SK-MEL-5 (cell line): ENCODE results near the gene HUWE1. TPM values are rescaled to one million over a fixed set of nuclear protein-coding genes. Genes with fewer than 3 reads are reported as not detected.
"Not testable (repeated sequence)": the region's sequence is repeated elsewhere in the genome, so short reads cannot be mapped to it uniquely, and the experiment has no call there.

ENCODE experiments used
- DNase-seq: peaks from one replicate; pipeline ENCODE4 v3.0.0-alpha.2; 2016; ENCODE audit warnings: low read depth, low spot score
- in situ Hi-C: cut with HindIII; loops from 2 replicates; pipeline ENCODE4 v1.10.0; 2016; ENCODE audit warnings: low sequenced_read_pairs, high pct_unique_total_duplicates, low pct_unique_long_range_greater_than_20kb
- polyA plus RNA-seq, 2 experiments: library from polyadenylated mRNA; depleted of rRNA; stranded (reverse); fragments of >200 nt; gene quantifications; 2 replicates each; pipeline ENCODE4 v1.2.3, GENCODE V29; 2015
- total RNA-seq: library from RNA; depleted of rRNA; stranded (reverse); fragments of >200 nt; shearing (Covaris generic); gene quantifications from 2 replicates; pipeline ENCODE4 v1.2.3, GENCODE V29; 2014; rRNA removed

The HUWE1 gene, protein sequence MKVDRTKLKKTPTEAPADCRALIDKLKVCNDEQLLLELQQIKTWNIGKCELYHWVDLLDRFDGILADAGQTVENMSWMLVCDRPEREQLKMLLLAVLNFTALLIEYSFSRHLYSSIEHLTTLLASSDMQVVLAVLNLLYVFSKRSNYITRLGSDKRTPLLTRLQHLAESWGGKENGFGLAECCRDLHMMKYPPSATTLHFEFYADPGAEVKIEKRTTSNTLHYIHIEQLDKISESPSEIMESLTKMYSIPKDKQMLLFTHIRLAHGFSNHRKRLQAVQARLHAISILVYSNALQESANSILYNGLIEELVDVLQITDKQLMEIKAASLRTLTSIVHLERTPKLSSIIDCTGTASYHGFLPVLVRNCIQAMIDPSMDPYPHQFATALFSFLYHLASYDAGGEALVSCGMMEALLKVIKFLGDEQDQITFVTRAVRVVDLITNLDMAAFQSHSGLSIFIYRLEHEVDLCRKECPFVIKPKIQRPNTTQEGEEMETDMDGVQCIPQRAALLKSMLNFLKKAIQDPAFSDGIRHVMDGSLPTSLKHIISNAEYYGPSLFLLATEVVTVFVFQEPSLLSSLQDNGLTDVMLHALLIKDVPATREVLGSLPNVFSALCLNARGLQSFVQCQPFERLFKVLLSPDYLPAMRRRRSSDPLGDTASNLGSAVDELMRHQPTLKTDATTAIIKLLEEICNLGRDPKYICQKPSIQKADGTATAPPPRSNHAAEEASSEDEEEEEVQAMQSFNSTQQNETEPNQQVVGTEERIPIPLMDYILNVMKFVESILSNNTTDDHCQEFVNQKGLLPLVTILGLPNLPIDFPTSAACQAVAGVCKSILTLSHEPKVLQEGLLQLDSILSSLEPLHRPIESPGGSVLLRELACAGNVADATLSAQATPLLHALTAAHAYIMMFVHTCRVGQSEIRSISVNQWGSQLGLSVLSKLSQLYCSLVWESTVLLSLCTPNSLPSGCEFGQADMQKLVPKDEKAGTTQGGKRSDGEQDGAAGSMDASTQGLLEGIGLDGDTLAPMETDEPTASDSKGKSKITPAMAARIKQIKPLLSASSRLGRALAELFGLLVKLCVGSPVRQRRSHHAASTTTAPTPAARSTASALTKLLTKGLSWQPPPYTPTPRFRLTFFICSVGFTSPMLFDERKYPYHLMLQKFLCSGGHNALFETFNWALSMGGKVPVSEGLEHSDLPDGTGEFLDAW (N-terminal part only)
- total RNA-seq = 46.1 and 60.9 TPM in 2 replicates
- polyA plus RNA-seq (2015; cell fraction: cytosol; rRNA removed) = 67.5 and 95.3 TPM in 2 replicates
- 153 and 163 TPM in 2 replicates for polyA plus RNA-seq (2015; cell fraction: nucleus; rRNA removed)

DNA sequence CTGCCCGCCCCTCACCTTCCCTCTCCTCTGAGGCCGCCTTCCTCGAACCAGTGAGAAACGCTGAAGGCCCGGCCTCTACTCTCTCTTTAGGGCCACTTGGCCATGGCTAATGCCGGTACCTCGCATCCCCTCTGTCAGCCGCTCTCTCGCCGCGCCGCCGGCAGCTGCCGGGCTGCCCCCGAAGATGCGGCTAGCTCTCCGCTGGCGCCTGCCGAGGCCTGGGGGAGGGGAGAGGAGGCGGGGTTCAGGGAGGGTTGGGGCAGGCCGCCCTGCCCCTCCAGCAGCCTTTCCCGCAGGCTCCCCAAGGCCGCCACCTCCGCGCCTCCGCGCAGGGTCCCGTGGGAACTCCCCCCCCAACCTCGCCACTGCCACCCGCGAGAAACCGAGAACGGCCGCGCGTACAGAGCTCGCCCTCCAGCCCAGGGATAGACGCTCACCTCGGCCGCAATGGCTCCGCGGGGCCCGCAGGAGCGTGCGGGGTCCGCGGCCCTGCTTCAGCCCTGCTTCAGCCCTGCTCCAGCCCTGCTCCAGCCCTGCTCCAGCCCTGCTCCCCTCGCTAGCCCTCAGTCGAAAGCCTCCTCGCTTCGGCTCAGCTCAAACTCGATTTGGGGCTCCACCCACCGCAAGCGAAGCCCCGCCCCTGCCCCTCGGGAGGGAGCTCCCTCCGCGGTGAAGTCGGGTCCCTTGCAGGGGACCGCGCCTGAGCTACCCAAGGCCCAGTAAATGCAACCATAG is at the start of gene HUWE1:
Gene HUWE1, minus strand, starts transcription at position 569 of the 735 bp plus-strand sequence. CDS start 32,612 bp downstream, outside the sequence.
- DNase-seq = peak; percentile 73
- in situ Hi-C loops = no loop called here

DNA sequence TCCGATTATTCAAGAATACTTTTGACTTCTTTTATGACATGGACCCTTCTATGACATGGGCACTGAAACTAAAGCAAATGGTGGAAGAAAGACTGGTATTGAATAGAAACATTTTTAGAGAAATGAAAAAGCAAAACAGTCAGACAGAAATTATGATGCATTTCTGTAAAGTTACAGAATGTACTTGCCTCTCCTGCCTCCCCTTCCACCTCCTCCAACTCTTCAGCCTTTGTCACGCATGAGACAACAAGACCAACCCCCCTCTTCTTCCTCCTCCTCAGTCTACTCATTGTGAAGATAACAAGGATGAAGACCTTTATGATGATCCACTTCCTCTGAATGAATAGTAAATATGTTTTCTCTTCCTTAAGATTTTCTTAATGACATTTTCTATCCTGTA is 46.3 kb upstream of the HUWE1 start:
- no peak for DNase-seq
- in situ Hi-C loops = no loop called here

DNA sequence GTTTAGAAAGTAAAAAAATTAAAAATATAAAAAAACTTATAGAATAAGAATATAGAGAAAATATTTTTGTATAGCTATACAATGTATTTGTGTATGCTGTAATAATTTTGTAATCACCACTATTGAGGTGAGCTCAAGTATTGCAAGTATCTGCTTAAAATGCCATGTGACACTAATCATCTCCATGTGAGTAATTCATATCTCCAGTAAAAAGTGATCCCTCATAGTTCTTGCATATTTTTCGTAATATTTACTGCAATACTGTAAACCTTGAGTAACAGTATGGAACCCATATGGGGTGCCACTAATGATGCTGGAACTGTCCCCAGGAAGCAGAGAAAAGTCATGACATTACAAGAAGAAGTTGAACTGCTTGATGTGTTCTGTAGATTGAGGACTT is 43.2 kb upstream of the HUWE1 start:
- in situ Hi-C loops = no loop called here
- DNase-seq = no peak

DNA sequence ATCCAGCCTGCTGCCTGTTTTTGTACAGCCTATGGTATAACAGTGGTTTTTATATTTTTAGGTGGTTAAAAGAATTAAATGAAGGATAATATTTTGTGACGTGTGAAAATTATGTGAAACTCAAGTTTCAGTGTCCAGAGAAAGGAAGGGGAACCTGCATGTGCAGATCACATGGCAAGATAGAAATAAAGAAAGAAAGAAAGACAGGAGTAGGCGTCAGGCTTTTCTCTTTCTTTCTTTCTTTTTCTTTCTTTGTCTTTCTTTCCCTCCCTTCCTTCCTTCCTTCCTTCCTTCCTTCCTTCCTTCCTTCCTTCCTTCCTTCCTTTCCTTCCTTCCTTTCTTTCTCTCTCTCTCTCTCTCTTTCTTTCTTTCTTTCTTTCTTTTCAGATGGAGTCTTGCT is 42.0 kb upstream of the HUWE1 start:
- no peak for DNase-seq
- in situ Hi-C loops = no loop called here

DNA sequence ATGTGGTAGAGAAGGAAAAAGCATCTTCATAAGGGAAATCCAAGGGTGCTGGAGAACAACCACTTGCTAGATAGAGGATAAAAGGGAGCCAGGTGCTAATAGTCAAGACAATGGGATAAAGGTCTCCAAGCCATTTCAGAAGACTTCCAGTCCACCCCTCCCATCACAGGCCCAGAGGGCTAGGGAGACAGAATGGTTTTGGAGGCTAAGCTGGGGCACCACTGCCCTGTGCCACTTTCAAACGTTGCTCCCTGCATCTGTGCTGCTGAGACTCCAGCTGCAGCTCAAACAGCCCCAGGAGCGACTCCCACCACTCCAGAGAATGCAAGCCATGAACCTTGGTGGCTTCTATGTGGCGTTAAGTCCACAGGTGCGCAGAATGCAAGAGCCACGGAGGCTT is 38.4 kb upstream of the HUWE1 start:
- no peak for DNase-seq
- in situ Hi-C loops = no loop called here

DNA sequence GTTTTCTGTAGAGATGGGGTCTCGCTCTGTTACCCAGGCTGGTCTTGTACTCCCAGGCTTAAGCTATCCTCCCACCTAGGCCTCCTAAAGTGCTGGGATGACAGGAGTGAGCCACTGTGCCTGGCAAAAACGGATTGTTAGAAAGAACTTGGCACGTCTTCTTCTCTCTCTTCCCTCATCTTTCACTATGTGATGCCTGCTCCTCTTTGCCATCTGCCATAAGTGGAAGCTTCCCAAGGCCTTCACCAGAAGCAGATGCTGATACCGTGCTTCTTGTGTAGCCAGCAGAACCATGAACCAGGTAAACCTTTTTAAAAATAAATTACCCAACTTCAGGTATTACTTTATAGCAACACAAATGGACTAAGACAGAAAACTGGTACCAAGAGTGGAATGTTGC is 36.9 kb upstream of the HUWE1 start:
- in situ Hi-C loops = no loop called here
- DNase-seq = no peak

DNA sequence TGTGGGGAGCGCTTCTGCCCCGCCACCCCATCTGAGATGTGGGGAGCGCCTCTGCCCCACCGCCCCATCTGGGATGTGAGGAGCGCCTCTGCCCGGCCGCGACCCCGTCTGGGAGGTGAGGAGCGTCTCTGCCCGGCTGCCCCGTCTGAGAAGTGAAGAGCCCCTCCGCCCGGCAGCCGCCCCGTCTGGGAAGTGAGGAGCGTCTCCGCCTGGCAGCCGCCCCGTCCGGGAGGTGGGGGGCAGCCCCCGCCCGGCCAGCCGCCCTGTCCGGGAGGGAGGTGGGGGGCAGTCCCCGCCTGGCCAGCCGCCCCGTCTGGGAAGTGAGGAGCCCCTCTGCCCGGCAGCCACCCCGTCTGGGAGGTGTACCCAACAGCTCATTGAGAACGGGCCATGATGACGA is 35.1 kb upstream of the HUWE1 start:
- in situ Hi-C loops, DNase-seq: not testable (repeated sequence)

DNA sequence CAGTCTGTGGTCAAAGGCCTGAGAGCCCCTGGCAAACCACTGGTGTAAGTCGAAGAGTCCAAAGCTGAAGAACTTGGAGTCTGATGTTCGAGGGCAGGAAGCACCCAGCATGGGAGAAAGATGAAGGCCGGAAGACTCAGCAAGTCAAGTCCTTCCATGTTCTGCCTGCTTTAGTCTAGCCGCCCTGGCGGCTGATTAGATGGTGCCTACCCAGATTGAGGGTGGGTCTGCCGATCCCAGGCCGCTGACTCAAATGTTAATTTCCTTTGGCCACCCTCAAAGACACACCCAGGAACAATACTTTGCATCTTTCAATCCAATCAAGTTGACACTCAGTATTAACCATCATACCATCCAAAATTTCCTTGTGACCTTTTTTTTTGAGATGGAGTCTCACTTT is 33.1 kb upstream of the HUWE1 start:
- in situ Hi-C loops, DNase-seq: not testable (repeated sequence)

DNA sequence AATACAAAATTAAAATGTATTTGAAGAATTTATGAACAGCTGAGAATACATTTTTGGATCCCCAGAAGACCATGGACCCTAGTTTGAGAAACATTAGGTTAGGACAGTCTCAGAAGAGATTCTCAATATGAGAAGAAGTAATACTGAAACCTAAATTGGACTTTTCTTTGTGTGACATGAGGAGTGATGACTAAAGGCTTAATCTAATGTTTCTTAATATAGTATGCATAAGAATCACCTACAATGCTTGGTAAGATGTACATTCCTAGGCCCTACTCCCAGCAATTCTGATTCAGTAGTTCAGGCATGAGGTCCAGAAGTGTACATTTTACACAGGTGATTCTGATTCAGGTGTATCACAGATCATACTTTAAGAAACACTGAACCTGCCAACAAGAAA is 31.6 kb upstream of the HUWE1 start:
- in situ Hi-C loops = no loop called here

DNA sequence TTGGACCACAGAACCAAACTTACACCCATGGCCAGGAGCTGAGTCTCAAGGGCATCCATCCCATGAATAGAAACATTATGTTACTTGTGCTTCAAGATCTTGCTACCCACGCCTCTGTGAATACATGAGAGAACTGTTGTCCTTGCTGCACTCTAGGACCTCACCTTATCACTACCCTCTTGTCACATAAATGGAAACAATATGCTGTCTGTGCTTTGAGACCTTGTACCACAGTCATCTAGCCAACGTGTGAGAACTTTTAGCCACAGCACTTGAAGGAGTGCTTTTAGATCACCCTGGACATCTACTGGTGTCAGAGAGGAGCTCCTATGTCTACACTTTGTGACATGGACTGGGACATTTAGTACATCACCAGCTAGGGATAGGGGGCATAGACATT is 30.7 kb upstream of the HUWE1 start:
- in situ Hi-C loops = no loop called here
- DNase-seq = peak; percentile 11

More for the DNA sequence above, 31.6 kb upstream of the HUWE1 start:
- DNase-seq = no peak

DNA sequence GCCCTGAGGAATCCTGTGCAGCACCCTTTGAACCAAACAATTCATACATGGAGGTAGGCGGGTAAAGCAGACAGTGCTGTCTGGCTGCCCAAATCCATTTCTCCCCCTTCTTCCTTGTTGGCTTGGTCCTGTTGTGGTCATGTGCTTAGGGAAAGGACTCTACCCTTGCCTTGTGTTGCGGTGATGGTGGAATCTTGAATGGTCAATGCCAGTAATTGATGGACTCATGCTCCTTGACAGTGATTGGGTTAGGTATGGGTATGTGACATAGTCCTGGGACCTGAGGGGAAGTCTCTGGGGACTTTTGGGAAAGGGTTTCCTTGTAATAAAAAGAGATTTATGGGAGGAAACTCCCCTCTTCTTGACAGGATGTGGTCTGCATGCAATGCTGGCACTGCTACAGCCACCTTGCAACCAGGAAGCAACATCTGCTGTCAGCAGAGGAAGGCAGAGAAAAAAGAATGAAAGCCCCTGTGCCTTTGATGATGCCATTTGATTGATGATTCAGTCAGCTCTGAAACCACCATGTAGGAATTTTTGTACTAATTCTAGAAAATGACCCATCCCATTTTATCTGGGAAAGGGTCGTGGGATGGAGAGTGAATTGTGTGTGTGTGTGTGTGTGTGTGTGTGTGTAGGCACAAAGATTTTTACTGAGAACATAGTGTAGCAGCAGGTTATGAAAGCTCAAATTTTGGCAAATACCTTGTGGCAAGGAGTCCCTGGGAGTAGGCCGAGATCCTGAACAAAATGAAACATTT is 30.0 kb upstream of the HUWE1 start:
- peak; percentile 19 for DNase-seq
- in situ Hi-C loops = no loop called here

DNA sequence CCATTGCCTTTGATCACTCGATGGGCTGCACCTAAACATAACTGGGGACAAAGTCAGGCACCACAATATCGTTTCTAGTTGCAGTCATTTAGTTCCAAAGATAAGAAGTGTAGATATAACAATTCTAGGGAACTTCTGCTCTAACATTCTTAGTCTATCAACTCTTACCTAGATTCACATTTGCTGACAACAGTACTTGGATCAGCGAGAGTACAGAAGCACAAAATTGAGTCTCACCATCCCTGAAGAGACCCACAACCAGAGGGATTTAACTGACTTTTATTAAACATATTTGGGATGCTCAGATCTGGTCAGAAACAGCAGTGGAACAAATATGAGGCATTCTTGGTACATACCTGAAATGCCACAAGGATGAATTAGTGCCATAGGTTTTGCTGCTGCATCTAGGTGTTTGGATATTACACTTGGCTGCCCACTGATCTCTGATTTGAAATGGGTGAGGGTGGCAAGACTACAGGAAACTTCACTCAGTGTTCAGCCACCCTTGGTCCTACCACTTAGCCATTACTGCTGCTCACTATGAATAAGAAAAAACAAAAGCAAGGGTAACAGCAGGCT is 28.9 kb upstream of the HUWE1 start:
- no peak for DNase-seq
- in situ Hi-C loops = no loop called here

DNA sequence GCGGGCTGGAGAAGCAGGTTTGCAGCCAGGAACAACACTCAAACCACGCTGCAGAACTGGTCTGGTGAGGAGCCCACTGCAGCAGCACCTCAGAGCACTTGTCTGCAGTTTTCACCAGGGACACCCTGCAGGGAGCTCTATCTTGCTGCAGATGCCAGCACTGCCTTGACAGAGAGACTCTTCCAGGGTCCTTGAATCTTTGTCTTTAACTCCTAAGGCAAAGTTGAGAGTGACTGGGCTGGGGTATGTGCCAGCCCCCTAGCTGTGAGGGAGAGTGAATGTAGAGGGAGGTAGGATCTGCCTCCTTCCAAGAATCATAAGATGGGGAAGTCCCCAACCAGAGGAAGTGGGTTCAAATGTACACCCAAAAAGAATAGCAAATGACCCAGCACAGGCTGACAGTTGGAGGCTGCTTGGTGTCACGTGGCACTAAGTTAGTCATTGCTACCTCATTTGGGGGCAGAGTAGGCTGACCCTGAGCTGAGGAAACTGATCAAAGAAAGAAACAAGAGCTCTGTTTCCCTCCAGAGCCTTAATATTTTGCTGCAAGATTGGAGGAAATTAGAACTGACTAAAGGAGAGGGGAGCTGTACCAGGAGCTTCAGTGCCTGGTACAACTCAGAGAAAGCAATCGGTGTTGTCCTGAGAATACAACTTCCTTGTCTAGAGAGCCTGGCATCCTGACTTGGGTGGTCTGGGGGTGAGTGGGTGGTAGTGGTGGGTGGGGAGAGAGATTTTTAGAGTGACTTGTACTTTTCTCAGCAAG is 28.2 kb upstream of the HUWE1 start:
- DNase-seq = no peak

DNA sequence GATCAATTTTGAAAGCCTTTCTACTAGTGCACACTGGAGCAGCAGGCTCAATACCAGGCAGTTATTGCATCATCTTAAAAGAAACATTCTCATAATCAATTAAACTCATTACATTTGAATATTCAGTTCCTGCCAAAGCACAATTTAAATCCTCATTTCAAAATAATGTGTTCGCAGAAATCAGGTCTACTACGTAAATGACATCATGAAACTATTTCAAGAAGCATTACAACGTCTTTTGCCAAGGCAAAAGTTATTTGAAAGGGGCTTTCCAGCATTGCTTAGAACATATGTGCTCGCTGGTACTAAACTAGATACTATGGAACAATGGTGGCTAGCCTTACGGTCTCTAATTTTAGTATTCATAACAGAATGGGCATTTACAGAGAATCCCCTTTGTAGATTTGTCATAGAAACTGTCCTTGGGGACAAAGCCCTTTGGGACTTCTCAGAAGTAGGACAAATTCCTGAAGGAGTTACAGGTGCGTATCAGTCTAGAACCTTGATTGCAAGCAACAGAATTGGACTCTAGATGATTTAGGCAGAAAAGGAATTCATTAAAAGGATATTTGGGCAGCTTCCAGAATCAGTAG is 27.6 kb upstream of the HUWE1 start:
- no peak for DNase-seq
- in situ Hi-C loops = no loop called here

More for the DNA sequence above, 28.2 kb upstream of the HUWE1 start:
- in situ Hi-C loops = no loop called here

DNA sequence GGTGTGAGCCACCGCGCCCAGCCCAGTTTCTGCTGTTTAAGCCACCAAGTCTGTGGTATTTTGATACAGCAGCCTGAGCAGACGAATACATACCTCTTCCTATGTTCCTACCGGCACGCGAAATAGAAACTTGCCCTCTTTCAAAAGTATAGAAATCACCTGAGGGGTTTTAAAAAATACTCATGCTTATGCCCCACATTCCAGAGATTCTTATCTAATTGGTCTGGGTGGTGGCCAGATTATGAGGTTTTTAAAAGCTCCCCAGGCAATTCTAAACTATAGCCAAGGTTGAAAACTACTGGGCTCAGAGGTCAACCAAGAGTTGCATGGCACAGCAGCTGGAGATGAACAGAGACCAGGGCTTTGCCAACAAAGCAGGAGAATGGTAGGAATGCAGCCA is 24.9 kb upstream of the HUWE1 start:
- DNase-seq = no peak
- in situ Hi-C loops = no loop called here
